Metanephros (tissue), 1 donor: Measurements from ENCODE around the gene DMPK. TPM values are rescaled to one million over a fixed set of nuclear protein-coding genes. Genes with fewer than 3 reads are reported as not detected.

ENCODE experiments used
- total RNA-seq: library from RNA; depleted of rRNA; stranded (reverse); fragments of >200 nt; gene quantifications from one replicate; pipeline ENCODE4 v1.2.3, GENCODE V29; 2014

DMPK gene
- total RNA-seq = 53.2 TPM

GRCh38 chr19:45782162-45782691, at the start of gene DMPK:
Gene DMPK (minus strand): TSS chr19:45782490. CDS start chr19:45782352, 138 bp downstream.

GRCh38 chr19:45814851-45815480, 32.7 kb upstream of the DMPK start, which contains the start of gene RSPH6A:
Gene RSPH6A (minus strand): TSS chr19:45815308. CDS start chr19:45815176, 132 bp downstream.

GRCh38 chr19:45792470-45793177, 10.3 kb upstream of the DMPK start, which contains the start of gene DMWD:
Gene DMWD (minus strand): TSS chr19:45792845. CDS start chr19:45792756, 89 bp downstream.

GRCh38 chr19:45768984-45769782, 13.1 kb downstream of the DMPK start, which contains the start of gene SIX5:
Gene SIX5 (minus strand): TSS chr19:45769252. CDS start chr19:45768844, 408 bp downstream.

GRCh38 chr19:45733160-45733810, 49.0 kb downstream of the DMPK start, which contains the start of gene MEIOSIN:
Gene MEIOSIN (plus strand): TSS chr19:45733439. CDS start chr19:45735377, 1,938 bp downstream.

GRCh38 chr19:45730368-45731288, 51.7 kb downstream of the DMPK start, which contains the start of gene FBXO46:
Gene FBXO46 (minus strand): TSS chr19:45730896. CDS start chr19:45713495, 17,401 bp downstream.

Other genes with a start within 250 kb of the DMPK start
- gene OPA3, start 197.7 kb downstream of the DMPK start, total RNA-seq = 8.1 TPM
- gene GPR4, start 180.3 kb downstream of the DMPK start, total RNA-seq = 1.8 TPM
- gene EML2, start 143.1 kb downstream of the DMPK start, total RNA-seq = 26.5 TPM
- 4.1 TPM for gene GIPR, start 114.3 kb downstream of the DMPK start, total RNA-seq
- 271 TPM for gene SNRPD2, start 90.5 kb downstream of the DMPK start, total RNA-seq
- 6.9 TPM for gene QPCTL, start 89.8 kb downstream of the DMPK start, total RNA-seq
- 13.3 TPM for gene FBXO46, start 51.6 kb downstream of the DMPK start, total RNA-seq
- gene MEIOSIN, start 49.1 kb downstream of the DMPK start, total RNA-seq = not detected
- gene SIX5, start 13.2 kb downstream of the DMPK start, total RNA-seq = 24.2 TPM
- 54.0 TPM for gene DMWD, start 10.4 kb upstream of the DMPK start, total RNA-seq
- gene RSPH6A, start 32.8 kb upstream of the DMPK start, total RNA-seq = 0.18 TPM
- 43.7 TPM for gene SYMPK, start 80.7 kb upstream of the DMPK start, total RNA-seq
- gene FOXA3, start 81.8 kb upstream of the DMPK start, total RNA-seq = 1.3 TPM
- 42.9 TPM for gene IRF2BP1, start 103.7 kb upstream of the DMPK start, total RNA-seq
- 3.8 TPM for gene MYPOP, start 120.1 kb upstream of the DMPK start, total RNA-seq
- not detected for gene NANOS2, start 132.3 kb upstream of the DMPK start, total RNA-seq
- 2.7 TPM for gene NOVA2, start 191.4 kb upstream of the DMPK start, total RNA-seq
- 12.9 TPM for gene CCDC61, start 213.0 kb upstream of the DMPK start, total RNA-seq
- 9.9 TPM for gene PGLYRP1, start 240.6 kb upstream of the DMPK start, total RNA-seq